NCI-H345 treated with DMSO at 0.1 percent for 48 hours (cell line): Measurements from ENCODE around the gene DOLPP1.
"Not testable (repeated sequence)": the region's sequence is repeated elsewhere in the genome, so short reads cannot be mapped to it uniquely, and the experiment has no call there.

Experiments
- DNase-seq: peaks from one replicate; lab custom pipeline; 2025; ENCODE audit not compliant: unreplicated experiment; lab: John Stamatoyannopoulos, UW

The DOLPP1 gene

GRCh38 chr9:129109952-129110739, 29.2 kb downstream of the DOLPP1 start:
- DNase-seq: no peak

- DNase-seq: peak; percentile 84
These were observed 30.0 kb downstream of the DOLPP1 start, which contains the start of the genes CRAT and PTPA for GRCh38 chr9:129110740-129111527. Gene CRAT, minus strand, starts transcription at chr9:129110793. Its CDS starts 284 bp downstream, at chr9:129110509. Gene PTPA, plus strand, starts transcription at chr9:129111415. Its CDS starts 186 bp downstream, at chr9:129111601.

GRCh38 chr9:129111528-129112151, 30.7 kb downstream of the DOLPP1 start:
- peak; percentile 29 for DNase-seq

GRCh38 chr9:129112526-129112925, 31.6 kb downstream of the DOLPP1 start:
- not testable (repeated sequence) for DNase-seq

GRCh38 chr9:129113645-129114304, 32.9 kb downstream of the DOLPP1 start:
- DNase-seq: no peak

- DNase-seq: no peak
These were observed 37.9 kb downstream of the DOLPP1 start for GRCh38 chr9:129118799-129119198.

GRCh38 chr9:129121483-129121882, 40.6 kb downstream of the DOLPP1 start:
- DNase-seq: no peak

- DNase-seq: no peak
These were observed 41.2 kb downstream of the DOLPP1 start for GRCh38 chr9:129122133-129122532.

GRCh38 chr9:129122976-129123375, 42.1 kb downstream of the DOLPP1 start:
- DNase-seq: not testable (repeated sequence)

GRCh38 chr9:129124506-129125069, 43.7 kb downstream of the DOLPP1 start:
- no peak for DNase-seq

GRCh38 chr9:129125478-129125877, 44.6 kb downstream of the DOLPP1 start:
- no peak for DNase-seq

- peak; percentile 3 for DNase-seq
These were observed 46.1 kb downstream of the DOLPP1 start for GRCh38 chr9:129126749-129127618.

- DNase-seq: no peak
These were observed 47.8 kb downstream of the DOLPP1 start for GRCh38 chr9:129128689-129129088.

- DNase-seq: not testable (repeated sequence)
These were observed 49.4 kb downstream of the DOLPP1 start for GRCh38 chr9:129130271-129130670.

GRCh38 chr9:129130791-129131190, 49.9 kb downstream of the DOLPP1 start:
- DNase-seq: no peak

- peak; percentile 16 for DNase-seq
These were observed 50.6 kb downstream of the DOLPP1 start for GRCh38 chr9:129131300-129132145.

GRCh38 chr9:129133082-129133481, 52.2 kb downstream of the DOLPP1 start:
- no peak for DNase-seq

- DNase-seq: no peak
These were observed 54.6 kb downstream of the DOLPP1 start for GRCh38 chr9:129135476-129135875.
